Measurements from ENCODE around the gene COL8A2.

DNA sequence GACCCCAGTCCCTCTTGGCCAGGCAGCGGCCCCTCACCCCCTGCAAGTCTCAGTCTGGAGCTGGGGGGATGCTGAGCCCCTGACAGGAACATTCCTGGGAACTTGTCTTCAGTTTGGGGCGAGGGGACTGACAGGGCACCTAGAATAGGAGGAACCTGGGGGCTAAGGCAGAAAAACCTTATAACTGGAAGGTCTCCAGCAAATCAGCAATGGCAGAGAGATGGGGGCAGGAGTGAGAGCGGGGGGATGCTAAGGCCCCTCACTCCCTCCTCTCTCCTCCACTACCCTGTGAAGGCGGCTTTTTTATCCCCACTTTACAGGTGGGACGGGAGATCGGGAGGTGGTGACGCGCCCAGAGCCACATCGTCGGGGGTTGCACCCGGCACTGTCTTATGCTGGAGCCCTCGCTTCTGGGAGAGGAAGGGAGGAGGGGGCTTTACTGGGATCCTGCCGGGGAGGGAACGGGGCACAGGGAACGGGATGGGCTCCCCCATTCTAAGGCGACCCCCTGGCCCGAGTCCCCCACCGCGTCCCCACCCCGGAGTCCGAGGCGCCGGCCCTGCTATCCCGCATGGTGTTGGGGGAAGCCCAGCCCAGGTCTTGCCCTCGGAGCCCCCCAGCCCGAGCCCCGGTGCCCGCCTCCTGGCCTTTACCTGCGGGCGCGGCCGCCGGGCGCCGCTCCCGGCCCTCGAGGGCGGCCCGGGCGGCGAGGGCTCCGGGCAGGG lies 456 bp downstream of the COL8A2 start:
- TF ChIP-seq, protein P1, sequence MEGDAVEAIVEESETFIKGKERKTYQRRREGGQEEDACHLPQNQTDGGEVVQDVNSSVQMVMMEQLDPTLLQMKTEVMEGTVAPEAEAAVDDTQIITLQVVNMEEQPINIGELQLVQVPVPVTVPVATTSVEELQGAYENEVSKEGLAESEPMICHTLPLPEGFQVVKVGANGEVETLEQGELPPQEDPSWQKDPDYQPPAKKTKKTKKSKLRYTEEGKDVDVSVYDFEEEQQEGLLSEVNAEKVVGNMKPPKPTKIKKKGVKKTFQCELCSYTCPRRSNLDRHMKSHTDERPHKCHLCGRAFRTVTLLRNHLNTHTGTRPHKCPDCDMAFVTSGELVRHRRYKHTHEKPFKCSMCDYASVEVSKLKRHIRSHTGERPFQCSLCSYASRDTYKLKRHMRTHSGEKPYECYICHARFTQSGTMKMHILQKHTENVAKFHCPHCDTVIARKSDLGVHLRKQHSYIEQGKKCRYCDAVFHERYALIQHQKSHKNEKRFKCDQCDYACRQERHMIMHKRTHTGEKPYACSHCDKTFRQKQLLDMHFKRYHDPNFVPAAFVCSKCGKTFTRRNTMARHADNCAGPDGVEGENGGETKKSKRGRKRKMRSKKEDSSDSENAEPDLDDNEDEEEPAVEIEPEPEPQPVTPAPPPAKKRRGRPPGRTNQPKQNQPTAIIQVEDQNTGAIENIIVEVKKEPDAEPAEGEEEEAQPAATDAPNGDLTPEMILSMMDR (IDR thresholded peaks at IDR 0.05): no peak
- TF ChIP-seq POLR2A (IDR thresholded peaks at IDR 0.05): no peak
